NCI-H1694 treated with DMSO at 0.1 percent for 48 hours (cell line): ENCODE measurements around the gene MLH1.
"Not testable (repeated sequence)": the region's sequence is repeated elsewhere in the genome, so short reads cannot be mapped to it uniquely, and the experiment has no call there.

Experiments
- DNase-seq: peaks from one replicate; lab custom pipeline; 2025; lab: John Stamatoyannopoulos, UW

The MLH1 gene

GRCh38 chr3:37039161-37039846 lies 46.0 kb downstream of the MLH1 start:
- DNase-seq, result no peak

- no peak for DNase-seq
These were observed 46.9 kb downstream of the MLH1 start for GRCh38 chr3:37040231-37040630.

DNA sequence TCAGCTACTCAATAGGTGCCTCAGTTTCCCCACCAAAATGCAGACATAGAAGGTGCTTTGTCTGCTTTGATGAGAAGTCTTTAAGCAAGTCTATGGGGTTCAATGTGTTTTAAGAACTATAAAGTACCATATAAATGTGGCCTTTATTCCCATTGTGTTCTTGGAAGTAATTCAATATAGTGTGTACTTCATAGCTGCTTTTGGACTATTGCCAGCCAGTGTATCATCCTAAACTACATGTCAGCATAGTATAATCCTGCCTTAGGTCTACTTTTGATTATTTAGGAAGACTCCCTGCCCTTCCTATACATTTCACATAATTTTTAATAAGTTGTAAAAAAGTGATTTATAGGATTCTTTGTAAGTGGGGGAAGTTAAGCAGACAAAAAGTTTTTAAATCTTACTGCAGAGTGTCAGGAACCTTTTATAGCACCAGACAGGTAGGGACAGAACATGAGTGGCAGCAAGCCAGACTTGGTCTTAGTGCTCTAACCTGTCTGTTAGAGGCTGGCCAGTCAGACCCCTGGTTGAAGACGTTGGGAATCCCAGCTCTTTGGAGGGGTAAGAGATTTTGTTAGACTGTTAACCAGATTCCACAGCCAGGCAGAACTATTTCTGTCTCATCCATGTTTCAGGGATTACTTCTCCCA lies 48.4 kb downstream of the MLH1 start:
- no peak for DNase-seq

DNA sequence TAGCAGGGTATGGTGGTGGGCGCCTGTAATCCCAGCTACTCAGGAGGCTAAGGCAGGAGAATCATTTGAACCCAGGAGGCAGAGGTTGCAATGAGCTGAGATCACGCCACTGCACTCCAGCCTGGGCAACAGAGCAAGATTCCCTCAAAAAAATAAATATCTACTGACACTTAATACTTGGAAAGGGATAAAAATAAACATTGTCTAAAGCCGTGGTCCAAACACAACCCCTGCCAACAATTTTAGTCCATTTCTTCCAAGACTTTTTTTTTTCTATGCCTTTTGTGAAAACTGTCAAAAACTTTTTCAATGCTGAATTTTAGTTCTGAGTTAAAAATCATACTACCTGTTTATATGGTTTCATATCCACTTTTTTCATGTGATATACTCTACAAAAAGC lies 49.4 kb downstream of the MLH1 start:
- DNase-seq, result not testable (repeated sequence)

DNA sequence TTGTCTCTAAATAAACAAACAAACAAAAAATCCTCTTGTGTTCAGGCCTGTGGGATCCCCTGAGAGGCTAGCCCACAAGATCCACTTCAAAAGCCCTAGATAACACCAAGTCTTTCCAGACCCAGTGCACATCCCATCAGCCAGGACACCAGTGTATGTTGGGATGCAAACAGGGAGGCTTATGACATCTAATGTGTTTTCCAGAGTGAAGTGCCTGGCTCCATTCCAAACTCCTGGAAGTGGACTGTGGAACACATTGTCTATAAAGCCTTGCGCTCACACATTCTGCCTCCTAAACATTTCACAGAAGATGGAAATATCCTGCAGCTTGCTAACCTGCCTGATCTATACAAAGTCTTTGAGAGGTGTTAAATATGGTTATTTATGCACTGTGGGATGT lies 57.0 kb downstream of the MLH1 start:
- DNase-seq, result no peak

DNA sequence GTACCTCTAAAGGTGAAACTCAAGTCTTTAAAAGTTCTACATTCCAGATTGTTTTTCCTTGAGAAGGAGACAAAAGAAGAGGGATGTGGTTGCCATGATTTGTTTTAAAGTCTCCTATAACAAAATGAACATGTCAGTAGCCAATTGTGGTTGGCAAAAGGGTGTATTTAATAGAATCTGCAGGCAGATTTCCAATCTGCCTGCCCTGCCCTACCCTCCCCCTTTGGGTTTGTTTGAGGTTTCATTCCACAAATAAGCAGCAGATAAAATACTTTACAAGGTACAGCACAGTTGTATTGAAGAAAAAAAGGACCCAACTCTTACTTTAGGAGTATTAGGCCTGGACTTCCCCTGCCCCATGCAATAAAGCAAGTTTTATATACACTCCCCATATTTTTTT lies 59.5 kb downstream of the MLH1 start:
- DNase-seq, result no peak

DNA sequence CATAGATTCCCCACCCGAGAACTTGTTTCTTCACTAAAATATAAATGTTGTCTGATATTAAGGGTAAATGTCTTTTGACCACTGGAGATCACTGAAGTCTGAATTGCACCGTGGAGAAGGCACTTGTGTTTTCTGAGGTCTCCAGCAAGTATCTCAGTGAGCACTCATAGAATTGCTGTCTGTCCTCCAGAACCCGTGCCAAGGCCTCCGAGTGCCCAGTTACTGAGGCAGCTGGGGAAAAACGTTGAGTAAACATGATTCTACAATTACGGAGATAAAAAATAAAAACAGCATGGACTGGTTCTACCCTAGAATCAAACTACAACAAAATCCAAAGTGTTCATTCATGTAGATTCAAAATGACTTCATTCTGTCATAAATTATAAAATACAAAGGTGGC lies 60.0 kb downstream of the MLH1 start:
- DNase-seq, result no peak

GRCh38 chr3:37053753-37054152 lies 60.4 kb downstream of the MLH1 start:
- DNase-seq, result no peak

DNA sequence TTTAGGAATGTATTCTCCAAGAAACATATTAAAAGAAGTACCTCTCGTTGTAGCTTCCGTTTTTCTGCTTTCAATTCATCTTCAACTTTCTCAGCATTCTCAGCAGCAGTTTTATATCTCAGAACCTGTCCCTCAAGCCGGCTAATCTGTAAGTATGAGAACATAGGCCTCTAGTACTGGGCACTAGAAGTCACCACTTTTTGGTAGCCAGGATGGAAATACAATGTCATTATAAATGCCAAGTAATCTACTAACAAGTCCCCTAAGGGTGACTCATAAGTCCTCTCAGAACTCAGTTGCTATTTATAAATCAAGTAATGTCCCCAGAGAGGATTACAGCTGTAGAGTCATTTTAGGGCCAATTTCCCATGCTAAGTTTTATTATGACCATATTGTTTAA lies 61.1 kb downstream of the MLH1 start:
- no peak for DNase-seq

- DNase-seq, result not testable (repeated sequence)
These were observed 61.8 kb downstream of the MLH1 start for GRCh38 chr3:37055077-37055476.

DNA sequence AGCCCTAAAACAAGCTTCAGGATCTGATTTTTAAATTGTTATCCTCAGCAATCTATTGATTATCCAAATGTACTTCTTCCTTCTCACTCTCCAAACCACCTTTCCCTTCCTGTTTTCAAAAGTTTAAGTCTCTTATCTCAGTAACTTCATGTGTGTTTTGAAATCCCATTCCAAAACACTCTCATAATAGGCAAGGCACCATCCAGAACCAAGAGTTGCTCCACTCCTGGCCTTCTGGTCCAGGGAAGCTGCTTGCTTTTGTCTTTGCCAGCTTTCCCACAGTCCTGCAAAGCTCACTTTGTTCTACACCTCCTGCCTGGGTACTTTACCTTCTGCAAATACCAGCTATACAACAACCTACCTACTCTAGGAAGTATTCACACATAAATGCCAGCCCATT lies 63.5 kb downstream of the MLH1 start:
- no peak for DNase-seq

DNA sequence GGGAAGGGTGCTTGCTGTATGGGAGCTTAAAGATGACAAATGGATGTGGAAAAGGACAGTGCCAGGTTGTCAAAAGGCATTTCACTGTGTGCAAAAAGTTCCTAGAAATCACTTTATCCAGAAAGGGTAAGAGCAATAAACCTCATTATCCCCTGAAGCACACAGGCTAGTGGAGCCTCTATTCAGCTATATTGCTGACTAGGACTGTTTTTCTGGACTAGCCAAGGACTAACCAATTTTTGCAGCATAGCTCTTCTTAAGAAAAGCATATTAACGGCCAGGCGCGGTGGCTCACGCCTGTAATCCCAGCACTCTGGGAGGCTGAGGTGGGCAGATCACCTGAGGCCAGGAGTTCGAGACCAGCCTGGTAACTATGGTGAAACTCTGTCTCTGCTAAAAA lies 64.8 kb downstream of the MLH1 start:
- DNase-seq, result no peak

DNA sequence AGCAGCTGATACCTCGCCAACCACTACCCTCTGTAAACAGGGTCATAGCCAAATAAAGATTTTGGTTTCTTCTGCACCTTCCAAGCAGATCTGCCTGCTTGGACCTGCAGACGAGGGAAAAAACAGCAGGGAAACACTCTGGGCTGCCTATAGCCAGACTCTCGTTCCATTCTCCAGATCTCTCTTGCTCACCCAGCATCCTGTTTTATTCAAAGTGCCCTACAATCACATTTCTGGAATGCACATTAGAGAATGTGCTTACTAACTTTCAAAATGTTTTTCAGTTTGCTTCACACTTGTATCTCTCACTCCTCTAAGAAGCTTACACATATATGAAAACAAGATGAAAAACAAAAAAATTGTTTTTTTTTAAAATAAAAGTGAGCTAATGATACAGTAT lies 71.4 kb downstream of the MLH1 start:
- DNase-seq, result no peak

GRCh38 chr3:37067577-37067976 lies 74.3 kb downstream of the MLH1 start:
- DNase-seq, result no peak

GRCh38 chr3:37068031-37068430 lies 74.7 kb downstream of the MLH1 start:
- no peak for DNase-seq

DNA sequence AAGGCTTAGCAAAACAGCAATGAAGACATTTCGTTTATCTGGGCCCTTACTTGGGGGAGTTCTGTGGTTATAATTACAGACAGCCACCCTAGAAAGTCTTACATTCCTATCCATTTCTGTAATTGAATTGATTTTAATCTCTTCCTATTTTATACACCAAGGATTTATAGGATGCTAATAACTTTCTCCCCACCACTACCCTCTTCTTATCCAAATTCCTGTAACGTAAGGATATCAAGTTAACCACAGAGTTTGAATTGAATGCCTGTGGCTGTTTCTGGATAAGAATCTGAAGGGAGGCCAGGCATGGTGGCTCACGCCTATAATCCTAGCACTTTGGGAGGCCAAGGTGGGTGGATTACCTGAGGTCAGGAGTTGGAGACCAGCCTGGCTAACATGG lies 78.6 kb downstream of the MLH1 start:
- DNase-seq, result no peak

DNA sequence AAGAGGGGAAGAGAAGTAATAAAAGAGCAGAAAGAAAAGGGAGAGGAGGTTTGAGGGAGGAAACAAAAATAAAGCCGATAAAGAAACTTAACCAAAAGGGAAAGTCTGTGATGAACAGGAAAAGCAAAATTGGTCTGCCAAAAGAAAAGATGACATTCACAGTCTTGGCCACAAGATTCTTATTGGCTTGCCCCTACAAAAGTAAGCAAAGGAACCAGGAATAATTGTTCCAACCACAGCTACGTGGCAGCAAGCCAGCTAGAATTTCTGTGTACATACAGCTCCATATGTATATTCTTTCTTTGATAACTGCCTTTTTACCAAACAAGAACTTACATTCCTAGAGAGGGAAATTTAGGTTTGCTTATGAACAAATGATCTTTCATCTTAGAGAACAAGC lies 79.6 kb downstream of the MLH1 start:
- DNase-seq, result no peak

GRCh38 chr3:37074178-37074577 lies 80.9 kb downstream of the MLH1 start:
- no peak for DNase-seq

- DNase-seq, result no peak
These were observed 82.6 kb downstream of the MLH1 start for GRCh38 chr3:37075955-37076354.

DNA sequence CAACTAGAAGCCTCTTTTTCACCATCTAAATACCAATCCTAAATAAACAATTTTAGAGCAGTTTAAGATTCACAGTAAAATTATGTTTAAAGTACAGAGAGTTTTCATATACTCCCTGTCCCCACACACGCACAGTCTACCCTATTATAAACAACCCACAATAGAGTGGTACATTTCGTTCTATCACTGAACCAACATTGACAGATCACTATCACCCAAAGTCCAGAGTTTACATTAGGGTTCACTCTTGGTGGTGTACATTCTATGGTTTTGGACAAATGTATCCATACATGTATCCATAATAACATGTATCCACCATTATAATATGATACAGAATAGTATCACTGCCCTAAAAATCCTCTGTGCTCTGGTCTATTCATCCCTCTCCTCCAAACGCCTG lies 89.0 kb downstream of the MLH1 start:
- DNase-seq, result no peak

- no peak for DNase-seq
These were observed 93.6 kb downstream of the MLH1 start for GRCh38 chr3:37086918-37087317.

- DNase-seq, result no peak
These were observed 94.6 kb downstream of the MLH1 start for GRCh38 chr3:37087870-37088269.

DNA sequence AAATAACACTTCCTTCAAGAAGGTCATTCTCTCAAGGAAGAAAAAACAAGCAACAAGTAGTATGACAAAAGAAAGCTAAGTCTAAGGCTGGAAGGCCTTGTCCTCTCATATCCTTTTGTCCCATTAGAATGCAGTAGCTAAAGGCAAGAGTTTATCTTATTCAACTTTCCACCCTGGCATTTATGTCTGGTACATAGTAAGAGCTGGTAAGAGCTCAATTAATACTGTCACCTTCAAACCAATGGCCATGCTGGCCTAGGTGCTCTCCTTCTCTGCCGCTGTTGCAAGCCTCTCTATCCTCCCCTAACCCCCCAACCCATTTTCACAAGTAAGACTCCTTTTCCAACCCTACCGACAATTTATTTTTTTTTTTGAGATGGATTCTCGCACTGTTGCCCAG lies 99.2 kb downstream of the MLH1 start:
- DNase-seq, result no peak

DNA sequence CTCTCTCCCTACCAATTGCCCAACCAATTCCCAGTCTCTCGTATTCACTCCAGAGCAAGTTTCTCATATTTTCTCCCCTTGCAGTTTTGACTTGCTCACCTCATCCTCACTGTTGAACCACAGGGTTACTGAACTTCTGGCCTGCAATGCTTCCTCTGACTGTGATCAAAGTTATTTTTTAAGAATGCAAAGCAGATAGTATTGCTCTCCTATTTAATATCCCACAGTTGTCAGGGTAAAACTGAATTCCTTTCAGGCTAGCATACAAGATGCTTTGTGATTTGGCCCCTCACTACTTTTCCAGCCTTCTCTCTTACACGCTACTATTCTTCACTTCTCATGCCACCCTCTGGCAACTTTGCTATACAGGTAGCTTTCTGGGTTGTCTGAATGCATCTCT lies 100.2 kb downstream of the MLH1 start:
- no peak for DNase-seq
